KMS-11 (cell line): Measurements from ENCODE around the gene UGCG.
A peak's percentile ranks its signal among the peaks of the same experiment; 100 is the strongest.

Experiments used
- H2AFZ ChIP-seq: fragments of 200-600 bp; sonication (generic); 2 replicates; pipeline ENCODE4 v1.6.1; 2016; ENCODE audit warnings: antibody characterized with exemption, mixed run types, low read depth
- H3K27ac ChIP-seq: fragments of 200-600 bp; sonication (generic); 2 replicates; pipeline ENCODE4 v1.6.1; 2016; ENCODE audit warnings: mild to moderate bottlenecking, mixed run types
- H3K27me3 ChIP-seq: fragments of 200-600 bp; sonication (generic); 2 replicates; pipeline ENCODE4 v1.6.1; 2017; ENCODE audit warnings: mild to moderate bottlenecking, low read depth, mixed run types, moderate library complexity; ENCODE audit not compliant: insufficient read depth
- H3K36me3 ChIP-seq: fragments of 200-600 bp; sonication (generic); 2 replicates; pipeline ENCODE4 v1.6.1; 2017; ENCODE audit warnings: mild to moderate bottlenecking, mixed run types; ENCODE audit not compliant: insufficient read depth
- H3K4me1 ChIP-seq: fragments of 200-600 bp; sonication (generic); 2 replicates; pipeline ENCODE4 v1.6.1; 2016; ENCODE audit warnings: mild to moderate bottlenecking, low read depth, mixed run types; ENCODE audit not compliant: poor library complexity, severe bottlenecking
- H3K4me2 ChIP-seq: fragments of 200-600 bp; sonication (generic); 2 replicates; pipeline ENCODE4 v1.7.0; 2016; ENCODE audit warnings: mild to moderate bottlenecking, mixed run types
- H3K4me3 ChIP-seq: fragments of 200-600 bp; sonication (generic); IDR thresholded peaks from 2 replicates; pipeline ENCODE4 v1.6.1; 2017; ENCODE audit warnings: low read depth, low read length, mixed read lengths; ENCODE audit not compliant: insufficient read depth
- H3K79me2 ChIP-seq: fragments of 200-600 bp; sonication (generic); 2 replicates; pipeline ENCODE4 v1.6.1; 2016; ENCODE audit warnings: low read depth, mixed run types; ENCODE audit not compliant: insufficient read depth
- H3K9ac ChIP-seq: fragments of 200-600 bp; sonication (generic); 2 replicates; pipeline ENCODE4 v1.6.1; 2016; ENCODE audit warnings: mild to moderate bottlenecking, mixed run types
- H4K20me1 ChIP-seq: fragments of 200-600 bp; sonication (generic); 2 replicates; pipeline ENCODE4 v1.6.1; 2016; ENCODE audit warnings: mild to moderate bottlenecking, mixed run types; ENCODE audit not compliant: insufficient read depth
- CTCF ChIP-seq: fragments of 200-600 bp; sonication (generic); conservative IDR thresholded peaks from 2 replicates; pipeline ENCODE4 v1.6.1; 2017; ENCODE audit warnings: low read depth, mild to moderate bottlenecking, antibody characterized with exemption, low read length, moderate library complexity, mixed read lengths

Gene UGCG

GRCh38 chr9:111925784-111926183 is 29.2 kb downstream of the UGCG start:
- no peak overlapping the region for H3K4me3 ChIP-seq
- peaks cover 36% of the 10 kb centered on the region for H3K4me1 ChIP-seq
- H3K9ac ChIP-seq, result no peak overlapping the region
- no peaks in the 10 kb centered on the region for H4K20me1 ChIP-seq
- no peaks in the 10 kb centered on the region for H3K36me3 ChIP-seq
- no peak overlapping the region for H2AFZ ChIP-seq
- H3K27ac ChIP-seq, result no peak overlapping the region
- H3K79me2 ChIP-seq, result no peaks in the 10 kb centered on the region
- H3K27me3 ChIP-seq, result no peaks in the 10 kb centered on the region
- H3K4me2 ChIP-seq, result 0 out of 2 replicates have a peak overlapping the region, but pooled peaks have one; percentile 58
- no peak for TF ChIP-seq CTCF

GRCh38 chr9:111926421-111926875 is 29.8 kb downstream of the UGCG start:
- Histone ChIP-seq H4K20me1 (no peaks in the 10 kb centered on the region), H3K36me3 (no peaks in the 10 kb centered on the region), H3K4me3 (no peak overlapping the region), H3K9ac (no peak overlapping the region), H3K79me2 (no peaks in the 10 kb centered on the region), H3K4me1 (peaks cover 36% of the 10 kb centered on the region), H3K27me3 (no peaks in the 10 kb centered on the region), H3K27ac (peak overlapping the region; percentile 16; the same call in 1 of the 2 replicates), H2AFZ (no peak overlapping the region), H3K4me2 (peak overlapping the region; percentile 58; the same call in 1 of the 2 replicates)
- no peak for TF ChIP-seq CTCF

GRCh38 chr9:111928359-111928720 is 31.7 kb downstream of the UGCG start:
- H3K79me2 ChIP-seq, result no peaks in the 10 kb centered on the region
- no peaks in the 10 kb centered on the region for H3K36me3 ChIP-seq
- H4K20me1 ChIP-seq, result no peaks in the 10 kb centered on the region
- no peak overlapping the region for H3K4me3 ChIP-seq
- no peak overlapping the region for H3K27ac ChIP-seq
- no peak for TF ChIP-seq CTCF
- no peaks in the 10 kb centered on the region for H3K27me3 ChIP-seq
- H3K4me1 ChIP-seq, result peaks cover 36% of the 10 kb centered on the region
- H2AFZ ChIP-seq, result no peak overlapping the region
- H3K4me2 ChIP-seq, result no peak overlapping the region
- H3K9ac ChIP-seq, result no peak overlapping the region

GRCh38 chr9:111934747-111935146 is 38.1 kb downstream of the UGCG start:
- no peak for TF ChIP-seq CTCF
- Histone ChIP-seq H4K20me1 (no peaks in the 10 kb centered on the region), H3K9ac (no peak overlapping the region), H3K27me3 (no peaks in the 10 kb centered on the region), H2AFZ (no peak overlapping the region), H3K36me3 (no peaks in the 10 kb centered on the region), H3K4me3 (no peak overlapping the region), H3K4me1 (no peaks in the 10 kb centered on the region), H3K27ac (no peak overlapping the region), H3K4me2 (no peak overlapping the region), H3K79me2 (no peaks in the 10 kb centered on the region)
